IMR-90 (cell line): ENCODE results near the gene PGC.

Source experiments
- CEBPB ChIP-seq: IDR thresholded peaks from 2 replicates; pipeline ENCODE4 v1.6.1; 2012; ENCODE audit warnings: low read depth, low read length, improper control_type of control experiment
- CTCF ChIP-seq: conservative IDR thresholded peaks from 2 replicates; pipeline ENCODE4 v1.5.1; 2012; ENCODE audit warnings: mild to moderate bottlenecking, low read depth, low read length, improper control_type of control experiment
- FOS ChIP-seq: fragments of 150-350 bp; IDR thresholded peaks from 2 replicates; pipeline ENCODE4 v1.6.1; 2016; ENCODE audit warnings: low read depth, low read length
- MXI1 ChIP-seq: IDR thresholded peaks from 2 replicates; pipeline ENCODE4 v1.6.1; 2012; ENCODE audit warnings: low read depth, mild to moderate bottlenecking, low read length, moderate library complexity, borderline replicate concordance
- POLR2A ChIP-seq: IDR thresholded peaks from 2 replicates; pipeline ENCODE4 v1.6.1; 2012; ENCODE audit warnings: mild to moderate bottlenecking, low read depth, low read length
- RAD21 ChIP-seq: IDR thresholded peaks from 2 replicates; pipeline ENCODE4 v1.6.1; 2012; ENCODE audit warnings: low read length, improper control_type of control experiment
- SMC3 ChIP-seq: fragments of 150-350 bp; IDR thresholded peaks from 2 replicates; pipeline ENCODE4 v1.6.1; 2016; ENCODE audit warnings: low read depth, mild to moderate bottlenecking, antibody characterized with exemption, low read length, moderate library complexity

- TF ChIP-seq FOS (no peak), CTCF (peak; percentile 99), CEBPB (no peak), SMC3 (peak; percentile 69), POLR2A (no peak), RAD21 (peak; percentile 63), MXI1 (peak; percentile 77; the same call in 1 of the 2 replicates)
Observed at GRCh38 chr6:41735427-41736185, 11.6 kb downstream of the PGC start, which contains the start of gene TFEB.
